Nephron (organoid): ENCODE results near the gene VWA5B1.

Experiments used
- H3K27ac Mint-ChIP-seq, 3 experiments: 2 replicates each; pipeline ENCODE4 v1.8.0; 2020; ENCODE audit warnings: mixed read lengths in 3 of 3, mild to moderate bottlenecking in 2 of 3, moderate library complexity in 1 of 3
- H3K27me3 Mint-ChIP-seq: 2 replicates; pipeline ENCODE4 v1.8.0; 2021; ENCODE audit warnings: low read depth, mild to moderate bottlenecking, moderate library complexity, mixed read lengths
- H3K36me3 Mint-ChIP-seq: 2 replicates; pipeline ENCODE4 v1.8.0; 2020; ENCODE audit warnings: low read depth, mixed read lengths
- H3K4me1 Mint-ChIP-seq: 2 replicates; pipeline ENCODE4 v1.8.0; 2020; ENCODE audit warnings: mixed read lengths
- H3K4me3 Mint-ChIP-seq, 3 experiments: 2 replicates each; pipeline ENCODE4 v1.8.0; 2020; ENCODE audit warnings: mild to moderate bottlenecking in 3 of 3, mixed read lengths in 3 of 3, moderate library complexity in 2 of 3
- H3K9me3 Mint-ChIP-seq: 2 replicates; pipeline ENCODE4 v1.8.0; 2020; ENCODE audit warnings: mixed read lengths
- CTCF ChIP-seq, 3 experiments: fragments of 200-600 bp; sonication (generic); IDR thresholded peaks; one replicate each; pipeline ENCODE4 v1.5.0; 2021; ENCODE audit warnings: antibody characterized with exemption in 3 of 3; ENCODE audit not compliant: unreplicated experiment in 3 of 3

Gene VWA5B1

GRCh38 chr1:20401405-20402010, 110.8 kb downstream of the VWA5B1 start:
- peaks cover under 1% of the 10 kb centered on the region for H3K9me3 Mint-ChIP-seq
- peaks cover 92% of the 10 kb centered on the region for H3K27me3 Mint-ChIP-seq
- no peak overlapping the region for H3K4me3 Mint-ChIP-seq
- no peak for TF ChIP-seq CTCF (IDR thresholded peaks at IDR 0.05; ENCODE audit: unreplicated experiment in 3 of 3)
- peaks cover 20% of the 10 kb centered on the region for H3K4me1 Mint-ChIP-seq
- H3K36me3 Mint-ChIP-seq: no peaks in the 10 kb centered on the region
- H3K27ac Mint-ChIP-seq: no peak overlapping the region

GRCh38 chr1:20402585-20403422, 112.1 kb downstream of the VWA5B1 start:
- Mint-ChIP-seq H3K27me3 (peaks cover 90% of the 10 kb centered on the region), H3K9me3 (no peaks in the 10 kb centered on the region), H3K4me3 (no peak overlapping the region), H3K36me3 (no peaks in the 10 kb centered on the region), H3K27ac (no peak overlapping the region), H3K4me1 (peaks cover 22% of the 10 kb centered on the region)
- TF ChIP-seq CTCF (IDR thresholded peaks at IDR 0.05; ENCODE audit: unreplicated experiment in 3 of 3): no peak

GRCh38 chr1:20403423-20404145, 112.9 kb downstream of the VWA5B1 start:
- H3K27ac Mint-ChIP-seq: no peak overlapping the region
- no peak overlapping the region for H3K4me3 Mint-ChIP-seq
- H3K27me3 Mint-ChIP-seq: peaks cover 90% of the 10 kb centered on the region
- H3K36me3 Mint-ChIP-seq: no peaks in the 10 kb centered on the region
- no peaks in the 10 kb centered on the region for H3K9me3 Mint-ChIP-seq
- H3K4me1 Mint-ChIP-seq: peaks cover 22% of the 10 kb centered on the region
- TF ChIP-seq CTCF (IDR thresholded peaks at IDR 0.05; ENCODE audit: unreplicated experiment in 3 of 3): no peak

- Mint-ChIP-seq H3K4me3 (no peak overlapping the region), H3K27me3 (peaks cover 90% of the 10 kb centered on the region), H3K36me3 (no peaks in the 10 kb centered on the region), H3K27ac (no peak overlapping the region), H3K9me3 (no peaks in the 10 kb centered on the region), H3K4me1 (peaks cover 29% of the 10 kb centered on the region)
- no peak for TF ChIP-seq CTCF (IDR thresholded peaks at IDR 0.05; ENCODE audit: unreplicated experiment in 3 of 3)
Observed at GRCh38 chr1:20404466-20404865, 113.8 kb downstream of the VWA5B1 start.
